NCI-H748 (cell line): ENCODE data around the gene TPX2.
A peak's percentile ranks its signal among the peaks of the same experiment; 100 is the strongest.
"Not testable (repeated sequence)": the region's sequence is repeated elsewhere in the genome, so short reads cannot be mapped to it uniquely, and the experiment has no call there.

ENCODE experiments used
- DNase-seq: peaks from one replicate; lab custom pipeline; 2025; ENCODE audit not compliant: unreplicated experiment; lab: John Stamatoyannopoulos, UW

The TPX2 gene

DNA sequence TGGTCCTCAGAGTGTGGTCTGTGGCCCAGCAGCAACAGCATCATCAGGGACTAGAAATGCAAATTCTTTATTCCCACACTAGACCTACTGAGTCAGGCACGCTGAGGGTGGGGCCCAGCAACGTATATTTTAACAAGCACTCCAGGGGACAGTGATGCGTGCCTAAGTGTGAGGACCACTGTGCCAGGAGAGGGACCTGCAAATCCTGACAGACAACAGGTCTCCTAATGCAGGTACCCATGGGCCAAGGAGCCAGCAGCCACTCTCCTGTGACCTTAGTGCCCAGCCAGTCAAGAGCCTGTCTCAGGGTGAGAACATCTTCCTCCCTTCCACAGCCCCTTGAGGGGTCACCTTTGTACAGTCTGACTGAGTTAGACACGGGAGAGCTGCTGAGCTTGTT, 72.1 kb downstream of the TPX2 start:
- no peak for DNase-seq

DNA sequence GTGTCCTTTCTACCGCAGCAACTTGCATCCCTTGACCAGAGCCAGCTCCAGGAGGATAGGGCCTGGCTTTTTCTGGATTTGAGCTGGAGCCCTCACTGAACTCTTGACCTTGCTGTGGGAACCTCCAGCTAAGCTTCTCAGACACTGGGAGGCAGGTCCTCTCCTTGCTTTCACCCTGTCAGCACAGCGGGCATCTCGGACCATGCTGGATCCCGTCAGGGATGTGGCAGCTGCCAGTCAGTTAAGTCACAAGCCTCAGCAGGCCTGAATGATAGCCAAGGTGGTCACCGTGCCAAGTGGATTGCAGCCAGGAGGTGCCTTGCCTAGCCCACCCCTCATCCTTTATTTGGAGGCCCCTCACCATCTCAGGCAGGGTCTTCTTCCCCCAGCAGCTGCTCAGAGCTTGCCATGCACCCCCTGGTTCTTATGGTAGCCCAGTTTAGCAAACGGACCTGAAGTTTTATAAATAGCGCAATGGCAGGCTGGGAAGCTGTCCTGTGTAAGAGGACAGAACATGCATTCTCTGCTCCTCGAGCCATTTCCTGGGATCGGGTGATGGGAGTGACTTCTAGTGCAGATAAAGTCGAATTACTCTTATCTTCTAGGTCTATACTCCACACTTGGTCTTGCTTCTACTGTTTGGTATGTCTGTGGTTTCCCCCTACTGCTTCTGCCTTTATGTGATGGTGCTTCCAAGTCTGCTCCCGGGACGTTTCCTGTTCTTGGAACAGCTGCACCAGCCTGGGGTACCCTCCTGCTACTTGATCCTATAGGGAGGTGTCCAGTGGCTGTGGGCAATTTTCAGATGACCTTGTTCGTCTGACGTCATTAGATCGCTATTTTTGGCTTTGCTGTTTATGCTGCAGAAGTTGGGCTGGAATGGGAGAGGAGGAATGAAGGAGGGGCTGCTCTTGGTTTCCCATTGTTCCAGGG, 73.0 kb downstream of the TPX2 start:
- DNase-seq, result no peak

DNA sequence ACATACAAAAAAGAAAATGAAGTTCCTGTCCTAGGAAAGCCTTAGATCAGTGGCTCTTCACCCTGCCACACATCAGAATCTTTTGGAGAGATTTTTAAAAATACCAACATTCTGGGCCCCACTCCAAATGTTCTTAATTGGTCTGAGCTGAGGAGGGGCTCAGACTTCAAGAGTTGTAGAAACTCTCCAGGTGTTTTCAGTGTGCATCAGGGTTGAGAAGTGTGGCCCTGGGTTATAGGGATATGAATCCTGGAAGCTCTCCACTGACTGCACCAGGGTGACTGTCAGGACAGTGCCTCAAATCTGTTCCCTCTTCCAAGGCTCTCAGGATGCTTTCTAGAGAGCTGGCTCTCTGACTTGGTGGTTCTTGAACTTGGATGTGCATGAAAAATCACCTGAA, 74.5 kb downstream of the TPX2 start:
- no peak for DNase-seq

DNA sequence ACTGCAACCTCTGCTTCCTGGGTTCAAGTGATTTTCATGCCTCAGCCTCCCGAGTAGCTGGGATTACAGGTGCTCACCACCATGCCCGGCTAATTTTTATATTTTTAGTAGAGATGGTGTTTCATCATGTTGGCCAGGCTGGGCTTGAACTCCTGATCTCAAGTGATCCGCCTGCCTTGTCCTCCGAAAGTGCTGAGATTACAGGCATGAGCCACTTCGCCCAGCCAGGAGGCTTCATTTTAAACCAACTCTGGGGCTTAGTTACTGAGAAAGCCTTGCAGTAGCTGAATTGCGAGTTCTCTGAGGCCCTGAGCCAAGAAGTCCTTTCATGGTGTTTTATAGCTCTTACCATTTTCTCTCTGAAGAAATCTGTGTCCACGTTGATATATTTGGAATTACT, 75.1 kb downstream of the TPX2 start:
- DNase-seq, result not testable (repeated sequence)

DNA sequence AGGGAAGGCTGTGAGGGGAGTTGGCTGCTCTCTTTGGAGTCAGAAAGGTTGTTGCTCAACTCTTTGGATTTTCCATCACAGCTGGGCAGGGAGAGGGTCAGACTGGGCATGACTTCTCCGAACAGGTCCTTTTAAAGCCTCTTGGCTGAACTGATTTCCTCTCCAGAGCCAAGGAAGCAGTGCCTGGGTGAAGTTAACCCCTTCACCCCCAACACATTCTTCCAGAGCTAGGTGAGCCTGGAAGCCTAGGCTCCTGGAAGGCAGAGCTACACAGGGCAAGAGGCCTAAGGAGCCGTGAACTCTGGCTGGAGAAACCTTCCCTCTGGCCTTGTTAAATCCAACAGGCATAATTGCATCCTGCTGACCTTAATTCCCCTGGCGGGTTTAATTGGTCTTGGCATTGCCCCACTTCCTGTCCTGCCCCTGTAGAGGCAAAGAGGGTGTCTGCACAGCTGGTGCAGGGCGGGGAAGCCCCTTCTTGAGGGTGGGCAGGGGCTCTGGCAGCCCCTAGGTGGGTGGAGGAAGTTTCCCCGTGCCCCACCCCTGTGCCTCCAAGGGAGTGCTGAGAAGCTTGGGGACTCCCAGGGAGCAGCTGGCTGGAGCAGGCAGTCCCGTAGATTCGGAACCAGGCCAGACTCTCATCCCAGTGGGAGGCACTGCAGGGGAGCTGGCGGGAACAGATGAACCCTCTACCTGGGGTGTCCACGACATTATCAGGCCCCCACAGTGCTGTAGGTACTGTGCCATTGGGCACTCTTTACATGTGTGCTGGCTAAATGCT, 76.5 kb downstream of the TPX2 start:
- DNase-seq, result peak; percentile 15

DNA sequence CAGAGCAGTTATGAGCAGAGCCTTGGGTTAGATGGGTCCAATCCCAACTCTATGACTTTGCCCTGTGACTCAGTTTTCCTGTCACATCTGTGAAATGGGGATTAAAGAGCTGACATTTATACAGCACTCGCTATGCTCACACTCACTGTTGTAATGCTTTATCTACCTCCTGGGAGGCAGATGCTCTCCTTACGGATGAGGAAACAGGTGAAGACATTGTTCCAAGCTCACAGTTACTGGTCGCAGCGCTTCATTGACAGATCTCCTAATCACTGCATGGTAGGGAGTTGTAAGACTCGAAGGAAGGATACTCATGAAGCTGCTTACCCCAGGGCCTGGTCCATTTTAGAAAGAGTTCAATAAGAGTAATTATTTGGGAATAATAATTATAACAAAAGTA, 77.1 kb downstream of the TPX2 start:
- no peak for DNase-seq

DNA sequence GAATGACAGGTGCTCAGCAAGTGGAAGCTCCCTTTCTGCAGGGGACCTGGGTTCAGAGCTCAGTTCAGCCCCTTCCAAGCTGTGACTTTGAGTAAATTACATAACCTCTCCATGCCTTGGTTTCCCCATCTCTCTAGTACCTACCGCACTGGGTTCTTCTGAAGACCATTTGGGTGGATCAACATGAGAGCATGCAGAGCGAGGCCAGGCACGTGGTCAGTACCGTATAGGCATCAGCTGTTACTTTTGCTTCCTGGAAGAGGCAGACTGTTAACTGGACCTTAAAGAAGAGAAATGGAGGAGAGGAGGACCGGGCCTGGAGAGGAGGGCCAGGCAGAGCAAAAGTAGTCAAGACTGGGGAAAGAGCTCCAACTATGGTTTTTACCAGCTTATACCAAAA, 78.4 kb downstream of the TPX2 start:
- DNase-seq, result no peak

DNA sequence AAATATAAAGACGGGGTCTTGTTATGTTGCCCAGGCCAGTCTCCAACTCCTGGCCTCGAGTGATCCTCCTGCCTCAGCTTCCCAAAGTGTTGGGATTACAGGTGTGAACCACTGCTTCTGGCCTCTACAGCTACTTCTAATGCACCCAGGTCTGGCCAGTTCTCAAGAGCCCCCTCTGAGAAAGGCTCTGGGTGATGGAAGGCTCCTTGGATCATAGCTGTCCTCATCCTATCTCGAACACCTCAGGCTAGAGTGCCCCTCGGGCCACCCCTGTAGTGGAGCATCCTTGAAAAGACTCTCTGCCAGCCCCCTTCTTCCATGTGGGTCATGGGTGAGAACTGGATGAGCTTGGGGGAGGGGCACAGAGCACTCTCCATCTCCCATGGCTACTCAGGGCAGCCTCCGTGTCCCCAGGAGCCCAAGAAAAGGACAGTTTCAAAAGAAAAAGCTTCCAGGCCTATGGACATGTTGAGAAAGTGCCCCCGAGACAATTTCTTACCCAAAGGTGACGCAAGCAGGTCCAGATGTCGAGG, 79.4 kb downstream of the TPX2 start:
- no peak for DNase-seq

DNA sequence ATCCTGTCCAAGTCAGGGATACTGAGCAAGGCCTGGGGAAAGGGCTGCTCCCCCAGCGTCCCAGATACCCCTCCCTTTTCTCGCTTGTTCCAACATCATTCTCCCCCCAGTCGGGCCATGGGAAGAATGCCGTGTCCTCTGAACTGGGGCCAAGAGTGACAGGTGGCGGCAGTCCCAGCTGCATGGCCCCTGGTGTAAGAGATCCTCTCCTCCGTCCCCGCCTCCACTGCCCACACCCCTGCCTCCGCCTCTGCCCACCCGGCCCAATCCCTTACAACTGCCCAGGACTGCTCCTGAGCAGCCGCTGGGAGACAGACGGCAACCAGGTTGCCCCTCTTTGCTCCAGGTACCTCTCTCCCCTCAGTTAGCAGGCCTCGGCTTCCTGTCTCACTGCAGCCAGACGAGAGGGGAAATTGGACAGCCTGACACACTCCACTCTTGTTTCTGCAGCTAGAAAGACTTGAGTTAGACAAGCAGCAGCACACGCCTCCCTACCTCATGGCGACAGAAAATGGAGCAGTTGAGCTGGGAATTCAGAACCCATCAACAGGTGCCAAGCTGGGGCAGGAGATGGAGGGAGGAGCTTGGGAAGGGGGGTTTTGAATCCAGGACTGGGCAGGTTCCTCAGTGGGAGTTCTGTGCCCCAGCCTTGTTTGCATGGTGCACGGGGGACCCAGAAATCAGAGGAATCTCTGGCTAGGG, 80.1 kb downstream of the TPX2 start, which contains the start of gene MYLK2:
Gene MYLK2 (plus strand): TSS at position 274 of the 702 bp plus-strand sequence. CDS start 225 bp downstream, at position 499.
- DNase-seq, result no peak

DNA sequence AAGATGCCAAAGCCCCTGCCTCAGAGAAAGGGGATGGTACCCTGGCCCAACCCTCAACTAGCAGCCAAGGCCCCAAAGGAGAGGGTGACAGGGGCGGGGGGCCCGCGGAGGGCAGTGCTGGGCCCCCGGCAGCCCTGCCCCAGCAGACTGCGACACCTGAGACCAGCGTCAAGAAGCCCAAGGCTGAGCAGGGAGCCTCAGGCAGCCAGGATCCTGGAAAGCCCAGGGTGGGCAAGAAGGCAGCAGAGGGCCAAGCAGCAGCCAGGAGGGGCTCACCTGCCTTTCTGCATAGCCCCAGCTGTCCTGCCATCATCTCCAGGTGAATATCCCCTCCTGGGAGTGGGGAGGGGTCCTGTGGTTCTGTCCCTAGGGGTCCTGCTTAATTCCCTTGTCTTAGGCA, 81.1 kb downstream of the TPX2 start:
- no peak for DNase-seq

DNA sequence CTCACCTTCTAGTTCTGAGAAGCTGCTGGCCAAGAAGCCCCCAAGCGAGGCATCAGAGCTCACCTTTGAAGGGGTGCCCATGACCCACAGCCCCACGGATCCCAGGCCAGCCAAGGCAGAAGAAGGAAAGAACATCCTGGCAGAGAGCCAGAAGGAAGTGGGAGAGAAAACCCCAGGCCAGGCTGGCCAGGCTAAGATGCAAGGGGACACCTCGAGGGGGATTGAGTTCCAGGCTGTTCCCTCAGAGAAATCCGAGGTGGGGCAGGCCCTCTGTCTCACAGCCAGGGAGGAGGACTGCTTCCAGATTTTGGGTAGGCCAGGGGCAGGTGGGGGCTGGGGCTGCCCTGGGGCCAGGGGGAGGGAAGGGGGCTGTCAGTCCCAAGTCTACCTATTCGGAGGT, 82.3 kb downstream of the TPX2 start:
- no peak for DNase-seq

DNA sequence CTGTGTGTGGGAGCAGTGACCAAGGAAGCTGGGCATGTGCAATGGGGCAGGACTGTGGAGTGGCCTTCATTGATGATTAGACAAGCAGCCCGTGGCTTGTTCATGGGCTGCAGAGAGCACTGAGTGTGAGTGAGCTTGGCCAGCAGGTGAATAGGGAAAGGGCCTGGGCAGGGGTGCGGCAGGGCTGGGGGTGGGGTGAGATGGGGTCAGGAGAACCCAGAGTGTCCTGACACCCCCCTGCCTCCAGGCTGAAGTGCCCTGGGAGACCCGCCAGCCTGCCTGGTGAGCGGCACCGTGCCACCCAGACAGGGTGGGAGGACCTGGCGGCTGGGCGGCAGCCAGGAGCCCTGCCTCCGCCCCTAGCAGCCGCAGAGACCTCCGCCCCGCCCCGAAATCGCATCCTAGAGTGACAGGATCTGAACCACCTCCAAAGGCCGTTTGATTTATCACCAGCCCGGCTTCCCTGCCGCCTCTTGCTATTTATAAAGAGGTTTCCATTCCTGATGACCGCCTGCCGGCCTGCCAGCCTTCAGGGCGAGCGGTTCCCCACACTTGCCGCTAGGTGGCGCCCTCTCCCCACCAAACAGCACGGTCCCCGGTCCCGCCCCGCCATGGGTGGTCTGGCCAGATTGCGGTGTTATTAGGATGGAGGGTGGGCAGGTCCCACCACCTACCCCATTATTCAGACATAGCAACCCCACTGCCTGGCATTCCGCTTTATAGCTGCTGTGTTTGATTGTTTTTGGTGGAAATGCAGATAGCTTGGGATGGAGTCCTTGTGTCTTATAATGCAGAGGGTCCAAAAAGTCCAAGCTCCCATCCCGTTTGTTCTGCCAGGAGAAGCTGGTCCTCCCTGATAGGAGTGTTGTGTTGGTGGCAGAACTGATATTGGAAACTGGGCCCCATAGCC, 83.6 kb downstream of the TPX2 start:
- peak; percentile 82 for DNase-seq

DNA sequence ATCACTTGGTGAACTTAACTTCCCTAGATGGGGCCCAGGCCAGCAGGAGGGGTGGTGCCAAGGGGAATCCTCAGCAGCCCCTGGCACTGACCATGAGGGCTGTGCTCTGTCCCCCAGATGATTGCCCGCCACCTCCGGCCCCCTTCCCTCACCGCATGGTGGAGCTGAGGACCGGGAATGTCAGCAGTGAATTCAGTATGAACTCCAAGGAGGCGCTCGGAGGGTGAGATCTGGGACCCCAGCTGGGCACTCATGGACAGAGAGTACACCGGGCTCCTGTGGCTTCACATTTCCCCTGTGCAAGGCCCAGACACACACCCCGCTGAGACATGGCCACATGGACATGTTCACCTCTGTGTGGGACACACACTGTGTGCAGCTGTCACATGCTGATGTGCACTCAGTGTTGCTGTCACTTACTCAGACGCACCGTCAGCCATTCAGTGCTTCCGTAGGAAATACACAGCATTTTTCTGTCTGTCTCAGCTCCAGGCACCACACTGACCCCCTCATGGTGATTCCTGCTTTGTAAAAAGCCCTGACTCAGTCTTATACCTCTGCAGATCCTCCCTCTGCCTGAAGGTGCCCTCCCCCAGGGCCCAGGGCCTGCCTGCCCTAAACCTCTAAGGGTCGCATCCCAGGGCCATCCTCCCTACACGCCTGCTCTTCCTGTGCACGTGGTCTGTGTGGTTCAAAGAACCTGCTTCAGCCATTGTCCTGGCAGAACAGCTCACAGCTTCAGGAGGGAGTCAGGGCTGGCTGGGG, 84.5 kb downstream of the TPX2 start:
- DNase-seq, result no peak

DNA sequence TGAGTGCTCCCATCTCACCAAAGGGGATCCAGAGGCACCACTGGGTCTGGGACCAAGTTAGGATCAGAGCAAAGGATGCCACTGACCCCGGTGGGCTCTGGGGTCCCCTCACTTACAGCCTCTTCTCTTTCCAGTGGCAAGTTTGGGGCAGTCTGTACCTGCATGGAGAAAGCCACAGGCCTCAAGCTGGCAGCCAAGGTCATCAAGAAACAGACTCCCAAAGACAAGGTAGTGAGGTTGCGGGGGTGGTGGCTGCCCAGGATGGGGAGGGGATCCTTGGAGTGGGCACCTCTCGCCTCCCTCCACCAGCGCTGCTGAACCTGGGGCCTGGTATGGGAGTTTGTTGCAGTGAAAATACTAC, 85.0 kb downstream of the TPX2 start:
- DNase-seq, result no peak

DNA sequence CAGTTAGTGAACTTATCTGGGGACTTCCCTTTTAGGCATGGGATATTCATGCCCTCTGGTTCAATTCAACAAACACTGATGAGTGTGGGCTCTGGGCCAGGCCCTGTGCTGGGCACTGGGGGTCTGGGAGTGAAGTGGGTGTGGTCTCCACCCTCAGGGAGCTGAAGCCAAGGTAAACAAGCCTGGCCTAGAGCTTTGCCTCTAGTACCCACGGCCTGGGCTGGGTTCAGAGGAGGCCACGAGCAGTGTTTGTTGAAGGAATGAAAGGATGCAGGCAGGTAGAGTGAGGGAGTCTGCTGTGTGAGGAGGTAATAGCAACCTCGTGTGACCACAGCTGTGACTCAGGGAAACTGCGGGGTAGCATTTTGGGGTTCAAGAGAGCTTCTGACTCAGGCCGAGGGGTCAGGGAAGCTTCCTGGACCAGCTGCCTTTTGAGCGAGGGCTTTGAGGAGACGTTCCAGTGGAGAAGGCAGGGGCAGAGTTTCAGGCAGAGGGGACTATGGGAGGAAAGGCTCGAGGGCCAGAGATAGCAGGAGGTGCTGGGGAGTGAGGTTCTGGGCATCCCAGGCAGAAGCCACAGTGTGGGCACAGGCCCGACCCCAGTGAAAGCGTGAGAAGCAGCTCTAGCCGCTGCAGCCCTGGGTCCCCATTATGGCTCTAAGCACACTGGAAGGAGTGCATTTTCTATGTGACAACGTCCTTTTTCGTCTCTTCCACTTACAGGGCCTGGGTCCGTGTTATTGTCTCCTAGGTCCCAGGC, 85.6 kb downstream of the TPX2 start:
- DNase-seq, result no peak

DNA sequence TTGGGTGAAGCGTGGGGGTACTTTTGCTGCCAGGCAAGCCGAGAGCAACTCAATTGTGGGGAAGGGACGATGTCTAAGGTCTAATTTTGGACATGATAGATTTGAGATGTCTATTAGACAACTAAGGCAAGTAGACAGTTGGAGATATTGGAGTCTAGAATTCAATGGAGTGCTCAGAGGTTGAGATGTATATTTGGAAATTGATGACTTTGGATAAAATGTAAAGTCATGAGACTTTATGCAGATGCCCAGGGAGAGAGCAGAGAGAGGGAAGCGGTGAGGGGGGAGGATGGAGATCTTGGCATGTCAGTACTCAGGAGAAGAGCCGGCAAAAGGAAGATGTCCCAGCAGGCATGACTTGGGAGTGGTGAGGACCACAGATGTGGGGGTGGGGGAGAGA, 87.0 kb downstream of the TPX2 start:
- DNase-seq, result no peak

DNA sequence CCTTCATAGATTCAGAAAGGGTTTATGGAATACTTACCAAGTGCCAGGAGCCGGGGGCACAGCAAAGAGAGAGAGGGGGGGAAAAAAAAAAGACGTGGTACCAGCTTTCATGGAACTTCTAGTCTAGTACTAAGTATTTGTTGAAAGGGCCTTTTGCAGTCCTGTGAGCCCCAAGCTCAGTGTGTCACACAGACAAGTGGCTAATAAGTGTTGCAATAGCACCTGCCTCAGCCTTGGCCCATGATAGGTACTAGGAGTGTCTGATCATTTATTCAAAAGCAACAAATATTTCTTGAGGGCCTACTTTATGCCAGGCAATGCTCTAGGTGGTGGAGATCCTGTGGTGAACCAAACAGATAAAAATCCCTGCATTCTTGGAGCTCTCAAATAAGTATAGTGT, 88.0 kb downstream of the TPX2 start:
- DNase-seq, result no peak

DNA sequence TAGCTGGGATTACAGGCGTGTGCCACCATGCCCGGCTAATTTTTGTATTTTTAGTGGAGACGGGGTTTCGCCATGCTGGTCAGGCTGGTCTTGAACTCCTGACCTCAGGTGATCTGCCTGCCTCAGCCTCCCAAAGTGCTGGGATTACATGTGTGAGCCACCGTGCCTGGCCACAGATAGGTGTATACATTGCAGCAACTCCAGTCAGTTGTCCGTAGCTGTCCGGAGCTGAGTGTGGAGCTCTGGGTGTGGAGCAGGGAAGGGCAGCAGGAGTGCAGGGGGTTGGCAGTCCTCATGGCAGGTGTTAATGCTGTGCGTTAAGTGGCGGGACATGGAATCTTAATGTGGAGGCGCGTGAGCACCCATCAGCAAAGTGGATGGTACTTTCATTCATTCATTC, 88.9 kb downstream of the TPX2 start:
- not testable (repeated sequence) for DNase-seq

DNA sequence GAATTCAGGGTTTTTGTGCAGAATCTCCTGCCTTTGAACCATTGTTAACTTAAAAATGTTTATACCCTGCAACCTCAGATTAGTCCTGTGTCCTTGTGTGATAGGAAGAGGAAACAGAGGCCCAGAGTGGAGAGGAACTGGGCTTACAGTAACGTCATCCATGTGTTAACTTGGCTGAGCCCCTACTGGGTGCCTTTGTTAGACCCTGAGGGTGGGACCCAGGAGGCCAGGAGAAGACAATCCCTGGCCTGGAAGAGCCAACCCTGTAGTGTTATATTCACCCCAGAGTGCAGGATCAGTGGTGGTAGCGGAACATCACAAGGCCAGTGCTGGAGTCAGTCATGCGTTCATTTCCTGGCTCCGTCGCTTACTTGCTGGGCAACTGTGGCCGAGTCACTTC, 90.6 kb downstream of the TPX2 start:
- DNase-seq, result no peak
